K562 (cell line): ENCODE results near the gene GLIS1.

Experiments
- BRCA1 ChIP-seq, 2 experiments: fragments of 450-650 bp in 1 of 2; sonication (generic) in 1 of 2; formaldehyde crosslinking in 1 of 2; IDR thresholded peaks; 2 replicates each; pipeline versions ENCODE4 v1.5.0 to v1.6.1; 2017 to 2020; ENCODE audit warnings: mild to moderate bottlenecking in 1 of 2, missing genetic modification reagents in 1 of 2
- CTCF ChIP-seq, 3 experiments: IDR thresholded peaks in 2 of 3; conservative IDR thresholded peaks in 1 of 3; 2 replicates each; pipeline ENCODE4 v1.5.1; 2011 to 2012; ENCODE audit warnings: low read length in 3 of 3, mild to moderate bottlenecking in 3 of 3, control low read depth in 2 of 3, improper control_type of control experiment in 1 of 3, inconsistent platforms in 1 of 3, low read depth in 1 of 3, mixed read lengths in 1 of 3, moderate library complexity in 1 of 3; ENCODE audit not compliant: insufficient read depth in 2 of 3
- DPF2 ChIP-seq: fragments of 450-650 bp; IDR thresholded peaks from 2 replicates; pipeline ENCODE4 v1.6.1; 2016
- EP400 ChIP-seq: fragments of 450-650 bp; IDR thresholded peaks from 2 replicates; pipeline ENCODE4 v1.6.1; 2017; ENCODE audit warnings: antibody characterized with exemption, mild to moderate bottlenecking, moderate library complexity
- EZH2 ChIP-seq: IDR thresholded peaks from 2 replicates; pipeline ENCODE4 v1.6.1; 2012; ENCODE audit warnings: low read depth, mild to moderate bottlenecking, inconsistent platforms, low read length, borderline replicate concordance
- GTF2F1 ChIP-seq: IDR thresholded peaks from 2 replicates; pipeline ENCODE4 v1.6.1; 2011; ENCODE audit warnings: low read depth, low read length, improper control_type of control experiment
- GTF3C2 ChIP-seq: IDR thresholded peaks from 3 replicates; pipeline ENCODE4 v1.6.1; 2011; ENCODE audit warnings: borderline replicate concordance, mild to moderate bottlenecking, moderate library complexity; ENCODE audit not compliant: insufficient read length; ENCODE audit errors: extremely low read depth
- MYC ChIP-seq, 2 experiments: fragments of 250-450 bp in 1 of 2; sonication (Bioruptor Pico) in 1 of 2; IDR thresholded peaks; 2 replicates each; pipeline versions ENCODE4 v1.5.1 to v1.6.1; 2012 to 2021; ENCODE audit warnings: low read depth in 2 of 2, borderline replicate concordance in 1 of 2, improper control_type of control experiment in 1 of 2, low read length in 1 of 2, mild to moderate bottlenecking in 1 of 2, moderate library complexity in 1 of 2
- PHTF2 ChIP-seq: fragments of 250-450 bp; sonication (Bioruptor Pico); IDR thresholded peaks from 2 replicates; pipeline ENCODE4 v1.5.0; 2021; ENCODE audit warnings: mild to moderate bottlenecking
- RBBP5 ChIP-seq: fragments of 200-600 bp; sonication (generic); IDR thresholded peaks from 2 replicates; pipeline ENCODE4 v1.6.1; 2012; ENCODE audit warnings: borderline replicate concordance, mild to moderate bottlenecking, low read length, control low read depth, inconsistent platforms; ENCODE audit not compliant: insufficient read depth, poor library complexity, severe bottlenecking
- YY1 ChIP-seq, 3 experiments: IDR thresholded peaks; 2 replicates each; pipeline ENCODE4 v1.6.1; 2011; ENCODE audit warnings: low read length in 2 of 3, mild to moderate bottlenecking in 2 of 3, moderate library complexity in 2 of 3, borderline replicate concordance in 1 of 3, control low read depth in 1 of 3, low read depth in 1 of 3; ENCODE audit not compliant: insufficient read depth in 3 of 3, insufficient replicate concordance in 2 of 3, control insufficient read depth in 1 of 3, insufficient read length in 1 of 3; ENCODE audit errors: extremely low read depth in 1 of 3
- ZBTB1 ChIP-seq: sonication (generic); formaldehyde crosslinking; IDR thresholded peaks from 2 replicates; pipeline ENCODE4 v1.8.1; 2023; ENCODE audit warnings: missing genetic modification reagents, low read depth, mild to moderate bottlenecking, borderline replicate concordance

GRCh38 chr1:53585565-53585964, 153.4 kb downstream of the GLIS1 start:
- TF ChIP-seq BRCA1 (IDR thresholded peaks at IDR 0.05) (no peak), BRCA1 (CRISPR knock-in tag; IDR thresholded peaks at IDR 0.05) (no peak), EZH2 (no peak), DPF2 (no peak), EP400 (no peak), GTF2F1 (no peak), ZBTB1 (CRISPR knock-in tag) (no peak), YY1 (IDR thresholded peaks at IDR 0.05; ENCODE audit: borderline replicate concordance in 1 of 3, control insufficient read depth in 1 of 3, extremely low read depth in 1 of 3, insufficient read depth in 3 of 3, insufficient read length in 1 of 3, insufficient replicate concordance in 2 of 3, low read depth in 1 of 3, low read length in 2 of 3) (no peak), GTF3C2 (no peak), PHTF2 (CRISPR knock-in tag) (no peak), CTCF (IDR thresholded peaks at IDR 0.05 in 2 of 3, conservative IDR thresholded peaks at IDR 0.05 in 1 of 3; ENCODE audit: insufficient read depth in 2 of 3, low read depth in 1 of 3, low read length in 3 of 3) (no peak), MYC (IDR thresholded peaks at IDR 0.05; ENCODE audit: low read depth, low read length) (no peak), MYC (CRISPR knock-in tag; IDR thresholded peaks at IDR 0.05; ENCODE audit: borderline replicate concordance, low read depth) (no peak), RBBP5 (no peak)
